Hippocampal formation (tissue), 2 donors: ENCODE data around the gene ATP5MC3.

ENCODE experiments used
- DNase-seq, 2 donors: peaks; one replicate each; lab custom pipeline; 2025; lab: John Stamatoyannopoulos, UW

Gene ATP5MC3

DNA sequence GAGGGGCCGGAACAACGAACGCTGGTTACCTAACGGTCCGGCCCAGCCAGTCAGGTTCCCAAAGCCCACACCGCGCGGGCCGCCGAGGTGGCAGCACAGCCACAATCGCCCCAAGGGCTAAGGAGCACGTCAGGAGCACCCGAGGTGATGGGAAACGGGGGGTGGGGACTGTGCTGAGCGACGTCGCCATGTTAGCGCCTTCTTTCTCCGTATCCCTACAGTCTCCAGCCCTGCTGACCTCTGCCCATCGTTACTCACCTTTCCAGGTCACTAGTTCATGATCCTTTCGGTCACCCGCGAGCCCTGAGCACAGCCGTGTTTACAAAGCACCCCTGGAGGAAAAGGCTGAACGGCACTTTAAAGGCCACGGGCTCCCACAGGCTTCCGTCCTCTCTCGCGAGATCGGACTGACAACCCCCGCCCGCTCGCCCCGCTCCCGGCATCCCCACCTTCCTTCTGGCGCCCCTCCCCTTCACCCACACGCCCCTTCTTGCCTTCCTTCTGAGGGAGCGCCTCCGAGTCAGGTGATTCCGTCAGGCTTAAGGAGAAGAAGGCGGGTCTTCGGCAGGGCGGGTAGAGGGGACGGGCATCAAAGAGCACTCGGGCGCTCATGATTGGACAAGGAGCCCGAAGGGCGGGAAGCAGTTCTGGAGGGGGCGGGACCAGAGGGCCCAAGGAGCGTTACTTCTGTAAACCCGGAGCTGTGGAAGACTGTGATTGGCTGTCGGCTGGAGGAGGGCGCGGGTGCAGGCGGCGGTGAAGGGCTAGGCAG lies 13.5 kb downstream of the ATP5MC3 start, which contains the start of gene ATF2:
Gene ATF2 (minus strand): TSS at position 412 of the 772 bp plus-strand sequence. CDS start 31,760 bp downstream, outside the sequence.
- DNase-seq, result peak; percentile 94 to 98

DNA sequence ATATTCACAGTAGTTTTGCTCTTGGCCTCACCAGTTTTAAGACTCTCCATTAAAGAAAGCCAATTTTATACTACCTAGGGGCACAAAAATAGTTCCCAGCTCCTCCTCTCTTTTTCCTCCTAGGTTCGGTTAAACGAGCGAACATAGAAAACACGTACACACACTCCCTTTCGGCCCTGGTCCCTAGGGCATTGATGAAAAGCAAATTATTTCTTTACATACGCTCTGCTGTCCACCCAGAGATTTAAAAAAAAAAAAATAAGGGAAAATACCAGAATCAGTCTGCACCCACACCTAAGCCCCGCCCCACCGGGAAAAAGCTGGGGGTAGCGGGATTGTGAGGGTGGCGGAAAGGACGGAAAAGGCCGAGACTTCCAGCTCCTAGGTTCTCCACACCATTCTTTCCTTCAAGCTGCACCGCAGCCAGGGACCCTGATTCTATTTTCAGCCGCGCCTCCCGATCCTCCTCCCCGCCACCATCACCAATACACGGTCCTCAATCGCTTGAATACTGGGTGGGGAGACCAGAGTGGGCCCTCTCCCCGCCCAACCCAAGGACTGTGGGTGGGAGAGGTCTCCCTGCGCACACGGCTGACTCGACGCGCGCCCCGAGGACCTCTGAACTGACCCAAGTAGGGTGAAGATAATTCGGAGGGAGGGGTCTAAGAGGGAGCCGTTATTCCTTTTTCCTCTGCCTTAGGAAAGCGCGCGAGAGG lies 14.3 kb downstream of the ATP5MC3 start:
- DNase-seq, result peak in 1 of 2 donors; percentile 14

DNA sequence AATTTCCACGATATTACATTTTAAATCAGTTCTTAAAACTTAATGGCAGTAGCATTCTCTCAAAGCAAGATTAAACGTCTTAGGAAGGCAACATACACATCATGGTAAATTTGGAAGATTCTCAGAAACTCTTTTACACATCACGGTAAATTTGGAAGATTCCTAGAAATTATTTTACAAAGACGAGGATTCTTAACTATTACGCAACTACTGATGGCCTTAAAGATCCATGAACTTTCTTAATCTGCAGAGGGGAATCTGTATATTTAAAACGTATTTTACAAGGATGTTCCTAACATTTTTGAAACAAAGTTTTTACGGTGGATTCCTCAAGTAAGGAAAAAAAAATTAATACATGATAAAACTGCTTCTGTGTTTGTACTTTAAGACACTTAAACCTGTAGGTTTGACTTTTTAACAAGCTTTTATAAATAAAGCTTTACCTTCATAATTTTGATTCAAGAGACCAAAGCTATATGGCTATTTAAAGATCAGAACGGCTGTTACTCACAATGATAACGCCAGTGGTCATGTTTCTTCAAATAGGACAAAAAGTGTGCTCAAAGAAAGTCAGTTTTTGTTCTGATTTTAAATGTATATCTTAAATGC lies 15.2 kb downstream of the ATP5MC3 start:
- no peak for DNase-seq

DNA sequence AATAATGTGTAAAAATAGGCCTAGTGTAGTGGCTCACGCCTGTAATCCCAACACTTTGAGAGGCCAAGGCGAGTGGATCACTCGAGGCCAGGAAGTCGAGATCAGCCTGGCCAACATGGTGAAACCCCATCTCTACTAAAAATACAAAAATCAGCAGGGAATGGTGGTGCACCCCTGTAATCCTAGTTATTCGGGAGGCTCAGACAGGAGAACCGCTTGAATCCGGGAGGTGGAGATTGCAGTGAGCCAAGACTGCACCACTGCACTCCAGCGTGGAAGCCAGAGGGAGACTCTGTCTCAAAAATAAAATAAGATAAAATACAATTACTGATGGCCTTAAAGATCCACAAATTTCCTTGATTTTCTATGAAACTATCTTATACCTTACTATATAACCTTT lies 17.3 kb downstream of the ATP5MC3 start:
- no peak for DNase-seq

DNA sequence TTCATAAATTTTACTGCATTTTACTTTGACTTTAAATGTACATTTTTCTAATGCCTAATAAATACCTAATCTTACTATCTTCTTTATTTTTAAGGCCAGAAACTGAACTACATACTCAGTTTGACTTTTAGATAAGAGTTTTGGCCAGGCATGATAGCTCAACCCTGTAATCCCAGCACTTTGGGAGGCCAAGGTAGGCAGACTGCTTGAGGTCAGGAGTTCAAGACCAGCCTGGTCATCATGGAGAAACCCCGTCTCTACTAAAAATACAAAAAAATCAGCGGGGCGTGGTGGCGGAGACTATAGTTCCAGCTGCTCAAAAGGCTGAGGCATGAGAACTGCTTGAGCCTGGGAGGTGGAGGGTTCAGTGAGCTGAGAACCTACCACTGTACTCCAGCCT lies 22.6 kb downstream of the ATP5MC3 start:
- DNase-seq, result no peak

DNA sequence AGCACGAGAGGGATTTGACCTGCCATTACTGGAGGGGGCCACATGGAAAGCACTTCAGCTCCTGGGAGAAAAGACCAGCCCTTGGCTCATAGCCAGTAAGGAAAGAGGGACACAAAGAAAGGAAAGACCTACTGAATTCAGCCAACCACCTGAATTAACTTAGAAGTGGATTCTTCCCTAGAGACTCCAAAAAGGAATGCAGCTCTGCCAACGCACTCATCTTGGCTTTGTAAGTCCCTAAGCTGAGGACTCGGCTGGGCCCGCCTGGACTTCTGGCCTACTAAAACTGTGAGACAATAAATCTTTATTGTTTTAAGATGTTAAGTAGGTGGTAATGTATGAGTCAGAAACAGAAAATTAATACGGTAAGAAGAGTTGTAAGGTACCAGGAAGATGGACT lies 25.0 kb downstream of the ATP5MC3 start:
- no peak for DNase-seq

DNA sequence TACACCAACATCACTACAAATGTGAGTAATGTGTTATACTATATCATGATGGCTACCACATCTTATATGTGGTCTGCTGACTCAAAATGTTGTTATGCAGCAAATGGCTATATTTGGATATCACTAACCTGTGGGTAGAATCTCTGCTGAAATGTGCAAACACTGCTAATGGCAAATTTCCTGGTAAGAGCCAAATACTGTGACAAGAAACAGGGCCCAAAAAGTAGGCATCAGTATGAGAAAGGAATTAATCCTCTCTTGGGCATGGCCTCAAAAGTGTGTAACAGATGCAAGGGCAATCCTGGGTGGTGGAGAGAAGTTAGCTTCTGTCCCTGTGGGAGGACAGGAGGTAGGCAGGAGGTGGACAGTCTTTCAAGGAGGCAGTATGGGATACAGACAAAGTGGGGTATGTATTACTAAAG lies 26.8 kb downstream of the ATP5MC3 start:
- no peak for DNase-seq

DNA sequence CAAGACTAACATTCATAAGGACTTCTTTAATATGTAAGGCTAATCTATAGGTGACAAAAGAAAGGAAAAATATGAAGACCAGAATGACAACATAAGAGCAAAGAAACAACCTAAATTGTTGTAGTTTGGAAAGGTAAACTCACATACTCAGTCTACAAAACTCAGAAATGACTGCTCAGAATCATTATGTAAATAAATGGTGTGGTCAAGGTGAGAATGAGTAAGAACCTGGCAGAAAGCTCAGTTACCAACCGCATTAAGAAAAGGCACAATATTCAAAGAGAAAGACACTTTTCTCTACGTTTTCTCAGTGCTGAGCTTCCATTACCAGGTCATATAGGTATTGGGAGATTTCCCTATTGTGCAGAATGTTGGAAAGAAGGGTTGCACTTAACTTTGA lies 29.3 kb downstream of the ATP5MC3 start:
- DNase-seq, result no peak

DNA sequence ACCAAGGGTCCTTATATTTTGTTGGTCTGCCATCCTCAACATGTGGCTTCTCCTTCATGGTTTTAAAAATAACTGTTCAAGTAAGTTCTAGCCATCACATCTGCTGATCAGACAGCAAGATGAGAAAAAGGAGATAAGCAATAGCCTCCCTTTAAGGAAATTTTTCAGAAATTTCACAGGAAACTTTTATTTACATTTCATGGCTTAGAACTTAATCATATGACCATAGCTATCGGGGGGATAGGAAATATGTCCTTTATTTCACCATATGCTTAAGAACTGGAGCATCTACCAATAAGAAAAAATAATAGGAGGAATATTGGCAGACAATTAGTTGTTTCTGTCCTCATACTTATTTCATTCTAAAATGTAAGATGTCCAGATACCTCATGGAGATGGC lies 29.7 kb downstream of the ATP5MC3 start:
- no peak for DNase-seq

DNA sequence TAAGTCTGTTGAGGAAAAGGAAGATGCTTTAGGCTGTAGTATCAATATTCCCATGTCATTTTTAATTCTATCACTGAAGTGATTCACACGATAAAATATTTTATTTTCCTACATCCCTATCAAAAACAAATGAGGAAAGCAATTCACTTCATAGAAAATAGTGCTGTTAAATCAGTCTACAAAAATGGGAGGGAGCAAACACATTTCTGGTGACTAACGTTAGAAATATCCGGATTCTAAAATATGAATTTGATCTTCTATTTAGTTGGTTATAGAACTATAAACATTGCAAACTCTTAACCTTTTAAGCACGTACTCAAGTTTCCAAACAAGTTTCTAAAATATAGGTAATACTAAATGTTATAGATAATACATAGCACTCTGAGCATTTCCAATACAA lies 34.3 kb downstream of the ATP5MC3 start:
- no peak for DNase-seq

DNA sequence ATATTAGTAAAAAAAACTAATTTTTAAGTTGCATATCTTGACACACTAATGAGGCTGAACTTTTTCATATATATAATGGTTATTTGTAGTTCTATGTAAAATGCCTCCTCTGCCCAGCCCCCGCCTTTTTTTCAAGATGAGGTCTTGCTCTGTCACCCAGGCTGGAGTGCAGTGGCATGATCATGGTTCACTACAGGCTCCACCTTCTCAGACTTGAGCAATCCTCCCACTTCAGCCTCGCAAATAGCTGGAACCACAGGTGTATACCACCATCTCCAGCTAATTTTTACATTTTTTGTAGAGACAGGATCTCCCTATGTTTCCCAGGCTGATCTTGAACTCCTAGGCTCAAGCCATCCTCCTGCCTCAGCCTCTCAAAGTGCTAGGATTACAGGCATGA lies 37.8 kb downstream of the ATP5MC3 start:
- no peak for DNase-seq

DNA sequence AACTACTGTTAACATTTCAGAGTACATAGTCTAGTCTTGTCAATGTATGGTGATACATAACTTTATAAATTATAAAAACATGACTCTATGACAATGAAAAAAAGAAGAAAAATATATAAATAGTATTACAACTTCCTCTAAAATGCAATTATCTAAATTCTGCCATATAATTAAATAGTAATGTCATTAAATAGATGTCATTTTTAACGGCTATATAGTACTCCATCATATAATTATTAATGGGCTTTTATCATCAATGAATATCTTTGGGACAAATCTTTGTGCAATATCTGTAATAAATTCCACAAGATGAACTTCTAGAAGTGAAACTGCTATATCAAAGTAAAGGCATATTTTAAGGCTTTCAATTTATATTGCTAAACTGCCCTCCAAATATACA lies 38.3 kb downstream of the ATP5MC3 start:
- DNase-seq, result no peak

DNA sequence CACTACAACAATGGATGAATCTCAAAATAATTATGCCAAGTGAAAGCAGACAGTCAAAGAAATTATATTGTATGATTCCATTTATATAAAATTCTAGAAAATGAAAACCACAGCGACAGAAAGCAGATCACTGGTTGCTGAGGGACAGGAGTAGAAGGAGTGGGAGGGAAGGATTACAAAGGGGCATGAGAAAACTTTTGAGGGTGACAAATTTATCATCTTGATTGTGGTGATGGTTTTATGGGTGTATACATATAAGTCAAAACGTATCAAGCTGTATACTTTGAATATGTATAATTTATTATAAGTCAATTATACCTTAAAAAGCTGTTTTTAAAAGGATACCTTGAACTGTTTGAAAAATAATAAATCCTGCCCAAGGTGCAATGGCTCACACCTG lies 41.2 kb downstream of the ATP5MC3 start:
- no peak for DNase-seq

DNA sequence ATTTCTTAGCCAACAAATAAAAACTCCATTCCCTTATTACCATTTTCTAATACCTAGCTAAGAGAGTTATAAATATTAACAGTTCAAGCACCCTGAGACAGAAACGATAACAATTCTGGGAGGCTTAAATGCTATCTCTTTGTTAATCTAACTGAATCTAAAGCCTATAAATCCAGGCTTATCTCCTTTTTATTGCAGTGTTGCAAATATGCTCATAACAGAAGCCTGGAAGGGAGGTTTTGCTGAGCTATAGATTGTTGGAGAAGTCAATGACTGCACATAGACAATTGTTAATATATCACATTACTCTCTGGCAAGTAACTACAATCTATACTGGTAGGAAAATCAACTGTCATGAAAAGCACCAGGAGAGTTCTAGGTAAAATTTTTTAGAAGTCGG lies 43.7 kb downstream of the ATP5MC3 start:
- DNase-seq, result no peak

DNA sequence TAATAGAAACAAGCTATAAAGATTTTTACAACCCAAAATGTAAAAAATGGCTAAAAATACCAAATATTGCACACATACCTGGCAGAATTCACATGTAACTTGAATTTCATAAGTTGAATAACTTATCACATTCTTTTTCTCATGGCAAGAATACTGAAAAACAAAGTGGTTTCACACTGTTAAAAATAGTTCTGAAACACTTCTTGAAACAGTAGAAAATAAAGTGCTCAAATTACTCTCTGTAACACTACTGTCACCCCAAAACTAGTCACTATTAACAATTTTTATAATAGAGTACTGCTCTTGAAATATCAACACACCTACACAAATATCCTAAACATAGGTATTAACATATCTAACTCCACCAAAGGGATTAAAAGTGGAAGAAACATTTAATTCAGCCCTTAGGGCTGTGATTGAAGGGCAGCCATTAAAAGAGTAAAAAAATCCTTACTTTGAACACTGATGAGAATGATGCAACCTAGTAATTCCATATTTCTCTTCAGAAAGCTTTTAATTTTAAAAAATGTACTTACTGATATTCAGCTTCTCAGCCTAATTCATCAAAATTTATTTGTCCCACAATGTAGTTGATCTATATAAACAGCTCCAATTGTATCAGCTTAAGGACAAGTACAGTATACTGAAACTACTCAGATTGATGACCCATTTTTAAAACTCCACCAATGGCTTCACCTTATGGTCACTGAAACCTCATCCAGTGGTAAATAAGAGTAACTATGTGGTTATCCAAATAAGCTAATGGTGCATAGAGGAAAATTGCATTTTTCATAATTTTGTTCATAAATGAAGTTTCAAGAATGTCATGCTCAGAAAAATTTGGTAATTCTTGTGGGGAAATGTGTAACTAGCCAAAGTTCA lies 44.9 kb downstream of the ATP5MC3 start:
- DNase-seq, result no peak

DNA sequence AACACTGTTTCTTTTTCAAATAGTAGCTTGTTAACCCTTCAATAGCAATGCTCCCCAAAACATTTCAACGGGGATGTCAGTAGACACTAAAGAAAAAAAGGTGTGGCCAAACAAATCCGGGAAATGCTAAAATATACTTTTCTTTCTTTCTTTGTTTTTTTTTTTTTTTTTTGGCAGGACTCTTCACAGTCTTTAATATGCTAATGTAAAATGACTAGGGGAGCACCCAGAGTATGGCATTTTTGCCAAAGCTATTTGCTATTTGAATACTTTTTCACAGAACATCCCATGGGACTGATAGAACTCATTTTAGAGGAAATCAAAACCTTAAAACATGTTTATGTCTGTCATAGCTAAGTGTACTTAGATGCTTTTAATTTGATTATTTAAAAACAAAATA lies 45.6 kb downstream of the ATP5MC3 start:
- no peak for DNase-seq

DNA sequence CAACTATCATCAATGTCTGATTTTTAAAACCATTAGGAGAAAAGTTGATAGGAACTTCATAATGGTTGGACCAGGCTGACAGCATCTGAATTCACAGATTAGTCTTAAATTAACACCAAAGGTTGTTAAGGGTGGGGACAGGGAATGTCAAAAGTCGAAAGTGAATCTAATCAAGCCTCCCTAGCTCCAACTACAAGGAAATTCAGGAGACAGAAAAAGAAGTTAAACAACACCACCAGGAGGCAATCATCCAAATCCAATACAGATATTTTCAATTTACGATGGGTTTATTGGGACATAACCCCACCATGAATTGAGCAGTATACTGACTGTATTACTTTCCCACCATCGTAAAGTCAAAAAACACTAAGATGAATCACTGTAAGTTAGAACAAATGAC lies 46.3 kb downstream of the ATP5MC3 start:
- DNase-seq, result no peak

DNA sequence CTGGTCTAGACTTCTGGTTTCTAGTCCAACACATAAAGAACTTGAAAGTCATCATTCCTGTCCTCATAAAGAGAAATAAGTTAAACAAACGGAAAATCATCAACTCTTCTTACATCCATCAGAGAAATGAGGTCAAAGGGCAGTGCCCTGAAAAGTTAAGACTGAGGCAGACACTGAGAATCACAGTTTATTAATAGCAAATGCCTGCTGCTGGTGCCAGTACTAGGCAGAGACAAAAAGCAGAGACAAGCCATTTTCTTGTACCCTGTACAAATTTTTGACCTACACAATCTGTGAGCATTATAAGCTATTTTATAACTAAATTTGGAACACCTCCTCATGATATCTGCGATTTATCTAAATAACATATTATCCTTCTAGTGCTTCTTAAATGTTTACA lies 50.3 kb downstream of the ATP5MC3 start:
- DNase-seq, result no peak

DNA sequence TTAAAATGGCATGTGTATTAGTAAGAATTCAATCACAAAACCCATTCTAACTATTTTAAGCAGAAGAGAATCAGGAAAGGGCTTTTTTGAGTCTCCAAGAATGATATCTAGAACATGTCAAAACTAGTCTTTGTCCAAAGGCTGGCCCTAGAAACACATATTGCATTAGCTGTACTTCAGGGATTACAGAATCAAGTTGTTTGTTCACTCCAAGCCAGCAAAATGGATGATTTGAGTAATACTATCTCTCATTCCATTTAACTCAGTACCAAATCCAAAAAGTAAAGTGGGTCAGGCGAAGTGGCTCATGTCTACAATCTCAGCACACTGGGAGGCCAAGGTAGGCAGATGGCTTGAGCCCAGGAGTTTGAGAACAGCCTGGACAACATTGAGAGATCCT lies 54.8 kb downstream of the ATP5MC3 start:
- no peak for DNase-seq
